SK-N-SH treated with all-trans-retinoic acid at 6 μM for 48 hours (cell line): ENCODE data around the gene KCNIP1.

ENCODE experiments used
- ARNTL ChIP-seq: fragments of 450-650 bp; formaldehyde crosslinking; IDR thresholded peaks from 2 replicates; pipeline ENCODE4 v1.5.0; 2020; ENCODE audit warnings: low read depth, mild to moderate bottlenecking, moderate library complexity, borderline replicate concordance
- ESRRG ChIP-seq: fragments of 250-450 bp; sonication (Bioruptor Pico); IDR thresholded peaks from 2 replicates; pipeline ENCODE4 v1.6.1; 2021; ENCODE audit warnings: mild to moderate bottlenecking
- OSR1 ChIP-seq: fragments of 250-450 bp; sonication (Bioruptor Pico); IDR thresholded peaks from 2 replicates; pipeline ENCODE4 v1.8.0; 2022; ENCODE audit warnings: moderate library complexity, mild to moderate bottlenecking, inconsistent platforms
- RARB ChIP-seq: fragments of 250-450 bp; sonication (Bioruptor Pico); IDR thresholded peaks from 2 replicates; pipeline ENCODE4 v1.8.0; 2021; ENCODE audit warnings: mild to moderate bottlenecking, moderate library complexity
- SNAI2 ChIP-seq: fragments of 250-450 bp; sonication (Bioruptor Pico); IDR thresholded peaks from 2 replicates; pipeline ENCODE4 v1.5.0; 2020; ENCODE audit warnings: mild to moderate bottlenecking, moderate library complexity
- TCF4 ChIP-seq: fragments of 250-450 bp; sonication (Bioruptor Pico); IDR thresholded peaks from 2 replicates; pipeline ENCODE4 v1.8.0; 2021; ENCODE audit warnings: mild to moderate bottlenecking, moderate library complexity, borderline replicate concordance
- TOX ChIP-seq: fragments of 250-450 bp; sonication (Bioruptor Pico); IDR thresholded peaks from 2 replicates; pipeline ENCODE4 v1.8.0; 2021; ENCODE audit warnings: mild to moderate bottlenecking, moderate library complexity, borderline replicate concordance
- ZNF70 ChIP-seq: fragments of 450-650 bp; formaldehyde crosslinking; IDR thresholded peaks from 2 replicates; pipeline ENCODE4 v1.5.0; 2020; ENCODE audit warnings: mild to moderate bottlenecking, moderate library complexity
- TF ChIP-seq, protein P1 (sequence below): fragments of 250-450 bp; sonication (Bioruptor Pico); IDR thresholded peaks from 2 replicates; pipeline ENCODE4 v1.5.0; 2020; ENCODE audit warnings: mild to moderate bottlenecking, moderate library complexity
- TF ChIP-seq, protein P2 (sequence below): fragments of 250-450 bp; sonication (Bioruptor Pico); IDR thresholded peaks from 2 replicates; pipeline ENCODE4 v1.8.0; 2020; ENCODE audit warnings: mild to moderate bottlenecking, moderate library complexity, borderline replicate concordance
- TF ChIP-seq, protein P3 (sequence below): fragments of 250-450 bp; sonication (Bioruptor Pico); IDR thresholded peaks from 2 replicates; pipeline ENCODE4 v1.5.1; 2021; ENCODE audit warnings: mild to moderate bottlenecking, moderate library complexity

DNA sequence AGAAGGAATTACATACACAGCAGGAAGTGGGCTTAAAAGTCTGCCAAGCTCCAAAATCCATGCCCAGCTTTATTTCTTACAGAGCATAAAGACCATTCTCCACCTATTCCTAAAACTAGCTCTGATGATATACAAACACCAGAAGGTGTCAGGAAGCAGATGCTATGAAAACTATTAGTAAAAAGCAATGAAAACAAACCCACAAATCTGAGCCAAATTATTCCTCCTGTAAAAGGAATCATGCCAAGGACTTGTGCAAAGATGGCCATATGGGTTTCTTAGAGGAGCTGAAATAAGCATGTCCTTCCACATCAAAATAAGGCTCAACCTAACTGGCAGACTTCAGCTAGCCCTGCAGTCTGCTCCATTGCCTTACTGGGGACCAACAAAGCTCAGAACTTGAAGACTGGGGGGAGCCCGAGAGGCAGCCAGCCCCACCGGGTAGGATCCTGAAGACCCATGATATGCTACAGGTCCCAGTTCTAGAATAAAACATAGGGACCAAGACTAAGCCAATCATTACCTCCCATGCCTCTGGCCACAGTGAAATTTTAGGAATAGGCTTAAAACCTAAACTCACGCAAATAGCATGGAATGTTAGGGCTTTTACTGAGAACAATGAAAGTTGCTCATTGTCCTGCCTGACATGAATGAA lies 236.9 kb downstream of the KCNIP1 start:
- TF ChIP-seq ARNTL (no peak), ESRRG (no peak), TOX (no peak), RARB (CRISPR knock-in tag) (no peak), SNAI2 (no peak), TCF4 (CRISPR knock-in tag) (no peak), OSR1 (CRISPR knock-in tag) (no peak), ZNF70 (no peak)
- TF ChIP-seq, protein P1, sequence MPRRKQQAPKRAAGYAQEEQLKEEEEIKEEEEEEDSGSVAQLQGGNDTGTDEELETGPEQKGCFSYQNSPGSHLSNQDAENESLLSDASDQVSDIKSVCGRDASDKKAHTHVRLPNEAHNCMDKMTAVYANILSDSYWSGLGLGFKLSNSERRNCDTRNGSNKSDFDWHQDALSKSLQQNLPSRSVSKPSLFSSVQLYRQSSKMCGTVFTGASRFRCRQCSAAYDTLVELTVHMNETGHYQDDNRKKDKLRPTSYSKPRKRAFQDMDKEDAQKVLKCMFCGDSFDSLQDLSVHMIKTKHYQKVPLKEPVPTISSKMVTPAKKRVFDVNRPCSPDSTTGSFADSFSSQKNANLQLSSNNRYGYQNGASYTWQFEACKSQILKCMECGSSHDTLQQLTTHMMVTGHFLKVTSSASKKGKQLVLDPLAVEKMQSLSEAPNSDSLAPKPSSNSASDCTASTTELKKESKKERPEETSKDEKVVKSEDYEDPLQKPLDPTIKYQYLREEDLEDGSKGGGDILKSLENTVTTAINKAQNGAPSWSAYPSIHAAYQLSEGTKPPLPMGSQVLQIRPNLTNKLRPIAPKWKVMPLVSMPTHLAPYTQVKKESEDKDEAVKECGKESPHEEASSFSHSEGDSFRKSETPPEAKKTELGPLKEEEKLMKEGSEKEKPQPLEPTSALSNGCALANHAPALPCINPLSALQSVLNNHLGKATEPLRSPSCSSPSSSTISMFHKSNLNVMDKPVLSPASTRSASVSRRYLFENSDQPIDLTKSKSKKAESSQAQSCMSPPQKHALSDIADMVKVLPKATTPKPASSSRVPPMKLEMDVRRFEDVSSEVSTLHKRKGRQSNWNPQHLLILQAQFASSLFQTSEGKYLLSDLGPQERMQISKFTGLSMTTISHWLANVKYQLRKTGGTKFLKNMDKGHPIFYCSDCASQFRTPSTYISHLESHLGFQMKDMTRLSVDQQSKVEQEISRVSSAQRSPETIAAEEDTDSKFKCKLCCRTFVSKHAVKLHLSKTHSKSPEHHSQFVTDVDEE (CRISPR knock-in tag) = no peak
- TF ChIP-seq, protein P2, sequence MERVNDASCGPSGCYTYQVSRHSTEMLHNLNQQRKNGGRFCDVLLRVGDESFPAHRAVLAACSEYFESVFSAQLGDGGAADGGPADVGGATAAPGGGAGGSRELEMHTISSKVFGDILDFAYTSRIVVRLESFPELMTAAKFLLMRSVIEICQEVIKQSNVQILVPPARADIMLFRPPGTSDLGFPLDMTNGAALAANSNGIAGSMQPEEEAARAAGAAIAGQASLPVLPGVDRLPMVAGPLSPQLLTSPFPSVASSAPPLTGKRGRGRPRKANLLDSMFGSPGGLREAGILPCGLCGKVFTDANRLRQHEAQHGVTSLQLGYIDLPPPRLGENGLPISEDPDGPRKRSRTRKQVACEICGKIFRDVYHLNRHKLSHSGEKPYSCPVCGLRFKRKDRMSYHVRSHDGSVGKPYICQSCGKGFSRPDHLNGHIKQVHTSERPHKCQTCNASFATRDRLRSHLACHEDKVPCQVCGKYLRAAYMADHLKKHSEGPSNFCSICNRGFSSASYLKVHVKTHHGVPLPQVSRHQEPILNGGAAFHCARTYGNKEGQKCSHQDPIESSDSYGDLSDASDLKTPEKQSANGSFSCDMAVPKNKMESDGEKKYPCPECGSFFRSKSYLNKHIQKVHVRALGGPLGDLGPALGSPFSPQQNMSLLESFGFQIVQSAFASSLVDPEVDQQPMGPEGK (CRISPR knock-in tag) = no peak
- TF ChIP-seq, protein P3, sequence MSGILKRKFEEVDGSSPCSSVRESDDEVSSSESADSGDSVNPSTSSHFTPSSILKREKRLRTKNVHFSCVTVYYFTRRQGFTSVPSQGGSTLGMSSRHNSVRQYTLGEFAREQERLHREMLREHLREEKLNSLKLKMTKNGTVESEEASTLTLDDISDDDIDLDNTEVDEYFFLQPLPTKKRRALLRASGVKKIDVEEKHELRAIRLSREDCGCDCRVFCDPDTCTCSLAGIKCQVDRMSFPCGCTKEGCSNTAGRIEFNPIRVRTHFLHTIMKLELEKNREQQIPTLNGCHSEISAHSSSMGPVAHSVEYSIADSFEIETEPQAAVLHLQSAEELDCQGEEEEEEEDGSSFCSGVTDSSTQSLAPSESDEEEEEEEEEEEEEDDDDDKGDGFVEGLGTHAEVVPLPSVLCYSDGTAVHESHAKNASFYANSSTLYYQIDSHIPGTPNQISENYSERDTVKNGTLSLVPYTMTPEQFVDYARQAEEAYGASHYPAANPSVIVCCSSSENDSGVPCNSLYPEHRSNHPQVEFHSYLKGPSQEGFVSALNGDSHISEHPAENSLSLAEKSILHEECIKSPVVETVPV = no peak
